ENCODE results near the gene MRPS11.
"Not testable (repeated sequence)": the region's sequence is repeated elsewhere in the genome, so short reads cannot be mapped to it uniquely, and the experiment has no call there.

The MRPS11 gene

GRCh38 chr15:88490036-88490435 is 22.5 kb downstream of the MRPS11 start:
- DNase-seq (ENCODE audit: low read depth) = no peak

GRCh38 chr15:88491158-88491557 is 23.6 kb downstream of the MRPS11 start:
- no peak for DNase-seq (ENCODE audit: low read depth)

- no peak for DNase-seq (ENCODE audit: low read depth)
Observed at GRCh38 chr15:88493844-88494243, 26.3 kb downstream of the MRPS11 start.

- no peak for DNase-seq (ENCODE audit: low read depth)
Observed at GRCh38 chr15:88497109-88497765, 29.7 kb downstream of the MRPS11 start.

- DNase-seq (ENCODE audit: low read depth) = no peak
Observed at GRCh38 chr15:88498996-88499395, 31.5 kb downstream of the MRPS11 start.

- no peak for DNase-seq (ENCODE audit: low read depth)
Observed at GRCh38 chr15:88504445-88504844, 36.9 kb downstream of the MRPS11 start.

- DNase-seq (ENCODE audit: low read depth) = no peak
Observed at GRCh38 chr15:88505721-88506120, 38.2 kb downstream of the MRPS11 start.

- no peak for DNase-seq (ENCODE audit: low read depth)
Observed at GRCh38 chr15:88506628-88507027, 39.1 kb downstream of the MRPS11 start.

GRCh38 chr15:88509321-88509720 is 41.8 kb downstream of the MRPS11 start:
- no peak for DNase-seq (ENCODE audit: low read depth)

- no peak for DNase-seq (ENCODE audit: low read depth)
Observed at GRCh38 chr15:88509964-88510363, 42.5 kb downstream of the MRPS11 start.

- no peak for DNase-seq (ENCODE audit: low read depth)
Observed at GRCh38 chr15:88511161-88511560, 43.7 kb downstream of the MRPS11 start.

- DNase-seq (ENCODE audit: low read depth) = no peak
Observed at GRCh38 chr15:88512078-88512477, 44.6 kb downstream of the MRPS11 start.

GRCh38 chr15:88512601-88513000 is 45.1 kb downstream of the MRPS11 start:
- no peak for DNase-seq (ENCODE audit: low read depth)

- no peak for DNase-seq (ENCODE audit: low read depth)
Observed at GRCh38 chr15:88513195-88513594, 45.7 kb downstream of the MRPS11 start.

GRCh38 chr15:88518903-88519302 is 51.4 kb downstream of the MRPS11 start:
- no peak for DNase-seq (ENCODE audit: low read depth)

- DNase-seq (ENCODE audit: low read depth) = not testable (repeated sequence)
Observed at GRCh38 chr15:88524094-88524493, 56.6 kb downstream of the MRPS11 start.

- DNase-seq (ENCODE audit: low read depth) = no peak
Observed at GRCh38 chr15:88525418-88525817, 57.9 kb downstream of the MRPS11 start.

- no peak for DNase-seq (ENCODE audit: low read depth)
Observed at GRCh38 chr15:88526247-88526879, 58.9 kb downstream of the MRPS11 start.

GRCh38 chr15:88529021-88529630 is 61.6 kb downstream of the MRPS11 start:
- DNase-seq (ENCODE audit: low read depth) = no peak

Data from activated gamma-delta T cell treated with anti-CD3 and anti-CD28 coated beads, Interleukin-2, amount 50 U/mL, for 16 hours (primary cell).